H1 (cell line): Measurements from ENCODE around the gene STARD3. TPM values are rescaled to one million over a fixed set of nuclear protein-coding genes. Genes with fewer than 3 reads are reported as not detected.

Experiments
- CTCF ChIA-PET: fragments of 300-600 bp; sonication (Branson Sonifier 250); formaldehyde crosslinking; loops from one replicate; lab custom pipeline; 2021; ENCODE audit not compliant: partially characterized antibody; lab: Charles Lee
- POLR2A ChIA-PET: fragments of 300-600 bp; sonication (Branson Sonifier 250); formaldehyde crosslinking; loops from one replicate; lab custom pipeline; 2021; ENCODE audit warnings: inconsistent platforms; ENCODE audit not compliant: partially characterized antibody; lab: Charles Lee
- DNase-seq, 2 experiments: peaks; one replicate each; pipeline versions ENCODE4 v3.0.0 to v3.0.0-alpha.2; 2010 to 2022; ENCODE audit warnings: low spot score in 2 of 2, low read depth in 1 of 2, mixed read lengths in 1 of 2
- FAIRE-seq: peaks from 2 replicates; lab custom pipeline; 2011; peaks lifted over from hg19 to GRCh38; lab: Jason Lieb, UNC
- H2AFZ ChIP-seq: 2 replicates; pipeline ENCODE4 v1.8.1; 2012; ENCODE audit warnings: low read length, inconsistent platforms
- H2AK5ac ChIP-seq: 2 replicates; pipeline ENCODE4 v1.6.1; 2013; ENCODE audit warnings: low read depth, low read length
- H2BK120ac ChIP-seq: replicated peaks from 2 replicates; pipeline ENCODE3; 2013; ENCODE audit warnings: low read depth, low read length, inconsistent platforms
- H2BK12ac ChIP-seq: 2 replicates; pipeline ENCODE4 v1.6.1; 2013; ENCODE audit warnings: low read depth, low read length
- H2BK15ac ChIP-seq: 2 replicates; pipeline ENCODE4 v1.6.1; 2013; ENCODE audit warnings: low read length
- H2BK20ac ChIP-seq: 2 replicates; pipeline ENCODE4 v1.6.1; 2013; ENCODE audit warnings: low read length
- H2BK5ac ChIP-seq: 2 replicates; pipeline ENCODE4 v1.6.1; 2013; ENCODE audit warnings: low read depth, low read length
- H3K14ac ChIP-seq: 2 replicates; pipeline ENCODE4 v1.6.1; 2013; ENCODE audit warnings: inconsistent platforms; ENCODE audit not compliant: insufficient read length
- H3K18ac ChIP-seq: 2 replicates; pipeline ENCODE4 v1.6.1; 2013; ENCODE audit warnings: low read length; ENCODE audit errors: extremely low read depth
- H3K23ac ChIP-seq: 2 replicates; pipeline ENCODE4 v1.6.1; 2013; ENCODE audit warnings: inconsistent platforms; ENCODE audit not compliant: insufficient read length
- H3K23me2 ChIP-seq: 2 replicates; pipeline ENCODE4 v1.6.1; 2013; ENCODE audit warnings: low read depth, low read length
- H3K27ac ChIP-seq: 2 replicates; pipeline ENCODE4 v1.6.1; 2011; ENCODE audit warnings: low read depth, low read length, inconsistent platforms
- H3K27me3 ChIP-seq, 4 experiments: replicated peaks in 1 of 4; 1 replicate in 1 of 4; 2 replicates in 3 of 4; pipeline versions ENCODE4 v1.6.1 to v1.8.1; 2011 to 2013; ENCODE audit warnings: low read length in 3 of 4, mild to moderate bottlenecking in 3 of 4, inconsistent platforms in 2 of 4, mixed read lengths in 2 of 4, moderate library complexity in 1 of 4; ENCODE audit not compliant: control insufficient read depth in 3 of 4, insufficient read depth in 3 of 4; ENCODE audit errors: extremely low read depth in 1 of 4
- H3K36me3 ChIP-seq, 4 experiments: 2 replicates each; pipeline versions ENCODE4 v1.6.1 to v1.8.1; 2011 to 2013; ENCODE audit warnings: mild to moderate bottlenecking in 4 of 4, low read length in 3 of 4, moderate library complexity in 2 of 4, control low read depth in 1 of 4, inconsistent platforms in 1 of 4; ENCODE audit not compliant: insufficient read depth in 4 of 4, control insufficient read depth in 2 of 4
- H3K4ac ChIP-seq: replicated peaks from 2 replicates; pipeline ENCODE3; 2013; ENCODE audit warnings: low read length, low read depth, mixed read lengths, inconsistent platforms; ENCODE audit not compliant: insufficient read length
- H3K4me1 ChIP-seq, 4 experiments: replicated peaks in 1 of 4; 1 replicate in 1 of 4; 2 replicates in 3 of 4; pipeline versions ENCODE4 v1.6.1 to v1.8.1; 2011 to 2013; ENCODE audit warnings: low read length in 3 of 4, inconsistent platforms in 2 of 4, mixed read lengths in 1 of 4; ENCODE audit not compliant: insufficient read depth in 4 of 4, control insufficient read depth in 3 of 4
- H3K4me2 ChIP-seq, 2 experiments: 2 replicates each; pipeline versions ENCODE4 v1.6.1 to v1.8.1; 2011 to 2013; ENCODE audit warnings: low read depth in 2 of 2, low read length in 2 of 2, control low read depth in 1 of 2, inconsistent platforms in 1 of 2, mild to moderate bottlenecking in 1 of 2; ENCODE audit not compliant: insufficient read depth in 1 of 2
- H3K4me3 ChIP-seq, 4 experiments: fragments of 200-600, 300-600 bp in 1 of 4; sonication (generic), shearing (Covaris generic), sonication (Bioruptor Twin) in 1 of 4; 2 replicates each; pipeline versions ENCODE4 v1.5.1 to v1.8.1; 2011 to 2016; ENCODE audit warnings: low read length in 4 of 4, low read depth in 3 of 4, control low read depth in 2 of 4, inconsistent platforms in 2 of 4, mild to moderate bottlenecking in 2 of 4, mixed read lengths in 1 of 4, moderate library complexity in 1 of 4; ENCODE audit not compliant: insufficient read depth in 2 of 4; ENCODE audit errors: extremely low read depth in 1 of 4
- H3K56ac ChIP-seq: replicated peaks from 2 replicates; pipeline ENCODE3; 2013; ENCODE audit warnings: low read depth, mild to moderate bottlenecking, mixed read lengths, low read length, inconsistent platforms; ENCODE audit not compliant: insufficient read length
- H3K79me1 ChIP-seq: 2 replicates; pipeline ENCODE4 v1.6.1; 2013; ENCODE audit warnings: low read depth, low read length, control low read depth
- H3K79me2 ChIP-seq, 2 experiments: 2 replicates each; pipeline versions ENCODE4 v1.6.1 to v1.8.1; 2012 to 2013; ENCODE audit warnings: low read length in 2 of 2, mild to moderate bottlenecking in 2 of 2, inconsistent platforms in 1 of 2; ENCODE audit not compliant: insufficient read depth in 2 of 2, control insufficient read depth in 1 of 2
- H3K9ac ChIP-seq, 4 experiments: replicated peaks in 1 of 4; 1 replicate in 1 of 4; 2 replicates in 3 of 4; pipeline versions ENCODE4 v1.6.1 to v1.8.1; 2011 to 2013; ENCODE audit warnings: low read depth in 3 of 4, low read length in 3 of 4, control low read depth in 2 of 4, mild to moderate bottlenecking in 2 of 4, moderate library complexity in 2 of 4, inconsistent platforms in 1 of 4; ENCODE audit errors: extremely low read depth in 1 of 4
- H3K9me3 ChIP-seq, 2 experiments: 2 replicates each; pipeline versions ENCODE4 v1.6.1 to v1.8.1; 2012 to 2013; ENCODE audit warnings: mild to moderate bottlenecking in 2 of 2, moderate library complexity in 2 of 2, control low read depth in 1 of 2, inconsistent platforms in 1 of 2, low read depth in 1 of 2, low read length in 1 of 2, mixed read lengths in 1 of 2; ENCODE audit not compliant: insufficient read depth in 2 of 2
- H4K20me1 ChIP-seq, 2 experiments: replicated peaks in 1 of 2; 2 replicates each; pipeline versions ENCODE3 to v1.8.1; 2011 to 2013; ENCODE audit warnings: inconsistent platforms in 2 of 2, low read length in 2 of 2, mild to moderate bottlenecking in 1 of 2; ENCODE audit not compliant: insufficient read depth in 2 of 2, control insufficient read depth in 1 of 2
- H4K5ac ChIP-seq: 2 replicates; pipeline ENCODE4 v1.6.1; 2013; ENCODE audit warnings: low read length, low read depth, mixed read lengths, inconsistent platforms; ENCODE audit not compliant: insufficient read length
- H4K8ac ChIP-seq: 2 replicates; pipeline ENCODE4 v1.8.0; 2013; ENCODE audit warnings: mild to moderate bottlenecking, moderate library complexity, low read length, inconsistent platforms; ENCODE audit not compliant: insufficient read depth; ENCODE audit errors: extremely low read depth
- H4K91ac ChIP-seq: replicated peaks from 2 replicates; pipeline ENCODE3; 2013; ENCODE audit warnings: low read length, mixed read lengths, inconsistent platforms; ENCODE audit not compliant: insufficient read length
- EZH2 ChIP-seq: fragments of 200-600 bp; sonication (generic); IDR thresholded peaks from 2 replicates; pipeline ENCODE4 v1.7.1; 2012; ENCODE audit warnings: low read depth, mild to moderate bottlenecking, moderate library complexity, low read length, inconsistent platforms; ENCODE audit not compliant: severe bottlenecking
- WGBS, 2 experiments: shearing (Covaris generic) in 1 of 2; methylation state at CpG; one replicate each; pipeline versions ENCODE4 v1.1.6 to v1.1.7; 2013 to 2015; ENCODE audit warnings: low lambda C conversion rate in 2 of 2, mixed read lengths in 2 of 2, inconsistent platforms in 1 of 2, low coverage in 1 of 2, missing lambda C conversion rate in 1 of 2; ENCODE audit not compliant: insufficient replicate concordance in 2 of 2, insufficient coverage in 1 of 2, insufficient read length in 1 of 2; ENCODE audit errors: extremely low coverage in 1 of 2, missing lambda C conversion rate in 1 of 2; 5-methylcytosine and 5-hydroxymethylcytosine counted together
- polyA plus RNA-seq, 7 experiments: library from polyadenylated mRNA; depleted of rRNA in 3 of 7; stranded (reverse) in 5 of 7; unstranded in 2 of 7; fragments of >200 nt in 5 of 7; fragments of 200-250 nt in 2 of 7; gene quantifications; 1 replicate in 5 of 7; 2 replicates in 1 of 7; 4 replicates in 1 of 7; pipeline versions ENCODE4 v1.2.1 to v1.2.3, GENCODE V29; 2011 to 2013; ENCODE audit warnings: missing spikeins in 2 of 7, mixed read lengths in 2 of 7
- total RNA-seq: library from RNA; stranded (reverse); fragmentation: NEBNext Ultra II Directional; extraction: Animal tissue kit (Norgen Biotek cat#: 25700); gene quantifications from 2 replicates; pipeline ENCODE4 v1.2.1, GENCODE V29; 2021
- TF ChIP-seq, protein P1 (sequence below): IDR thresholded peaks from 2 replicates; pipeline ENCODE4 v1.6.1; 2011; ENCODE audit warnings: low read depth, mild to moderate bottlenecking, low read length; ENCODE audit not compliant: insufficient read depth

The STARD3 gene
- total and polyA plus RNA-seq, 2 of the 8 experiments (the other 6 are each of a cell fraction or from before 2014, with no cell fraction given), result 47.6 to 80.3 TPM

DNA sequence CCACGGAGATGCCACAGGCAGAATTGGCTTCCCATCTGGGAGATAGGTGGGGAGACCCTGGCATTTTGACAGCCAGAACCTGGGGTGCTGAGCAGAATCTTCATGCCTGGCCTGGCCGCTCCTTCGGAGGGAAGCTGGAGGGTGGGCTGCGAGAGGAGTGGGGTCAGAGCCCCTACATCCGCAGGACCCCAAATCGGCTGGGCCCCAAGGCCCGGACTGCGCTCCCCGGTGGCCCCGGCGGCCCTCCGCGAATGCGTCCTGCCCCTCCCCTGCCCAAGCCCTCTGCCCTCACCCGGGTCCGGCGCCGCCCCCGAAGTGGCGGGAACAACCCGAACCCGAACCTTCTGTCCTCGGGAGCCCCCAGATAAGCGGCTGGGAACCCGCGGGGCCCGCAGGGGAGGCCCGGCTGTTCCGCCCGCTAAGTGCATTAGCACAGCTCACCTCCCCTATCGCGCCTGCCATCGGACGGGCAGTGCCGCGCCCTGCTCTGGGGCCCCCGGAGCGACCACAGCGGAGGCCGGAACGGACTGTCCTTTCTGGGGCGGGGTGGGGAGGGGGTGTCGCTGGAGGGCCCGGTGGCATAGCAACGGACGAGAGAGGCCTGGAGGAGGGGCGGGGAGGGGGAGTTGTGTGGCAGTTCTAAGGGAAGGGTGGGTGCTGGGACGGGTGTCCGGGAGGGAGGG is 30.5 kb downstream of the STARD3 start:
- no peaks in the 10 kb centered on the region for H3K79me1 ChIP-seq
- POLR2A ChIA-PET, result interaction anchor here (0.7 to 32.5 kb wide), 8 partner anchors 14 to 47 kb away, joined by 3 to 708 read pairs (median 6); partner anchors contain the start of genes ERBB2, PGAP3 and STARD3
- H2BK12ac ChIP-seq, result peak overlapping the region; percentile 84; the same call in 1 of the 2 replicates
- H3K9me3 ChIP-seq, result no peaks in the 10 kb centered on the region
- FAIRE-seq (no peak), DNase-seq (peak in 1 of 2 experiments; percentile 74)
- CTCF ChIA-PET, result interaction anchor here (1.0 to 52.4 kb wide), 9 partner anchors 15 to 141 kb away, joined by 3 to 1885 read pairs (median 4); partner anchors contain the start of genes ERBB2, MIEN1, PGAP3 and PPP1R1B
- no peak overlapping the region for H3K23ac ChIP-seq
- H4K91ac ChIP-seq, result no peak overlapping the region
- H3K4me3 ChIP-seq, result peak overlapping the region; percentile 29 to 67 (median 32); a peak in 7 of 8 replicates
- peak overlapping the region; percentile 30 for H4K8ac ChIP-seq
- H3K56ac ChIP-seq, result no peak overlapping the region
- H2BK120ac ChIP-seq, result no peak overlapping the region
- H3K14ac ChIP-seq, result no peak overlapping the region
- peaks cover 0 to 25% (median 6%) of the 10 kb centered on the region in 4 experiments; a peak in 4 of 7 replicates for H3K27me3 ChIP-seq
- WGBS, 2 experiments, result 20% methylated on average over 10 of the region's 49 CpGs; no CpG with 5 or more reads in 1 of the 2 experiments
- no peak overlapping the region for H2BK20ac ChIP-seq
- no peak overlapping the region for H4K5ac ChIP-seq
- peaks cover 0 to 50% (median 43%) of the 10 kb centered on the region in 4 experiments; a peak in 6 of 7 replicates for H3K4me1 ChIP-seq
- H3K9ac ChIP-seq, result peak overlapping the region in 1 of 4 experiments; percentile 36; a peak in 2 of 7 replicates
- peak overlapping the region; percentile 95; the same call in 1 of the 2 replicates for H2BK15ac ChIP-seq
- no peak overlapping the region for H2BK5ac ChIP-seq
- H3K23me2 ChIP-seq, result peaks cover 11% of the 10 kb centered on the region; the same call in 1 of the 2 replicates
- no peaks in the 10 kb centered on the region for H3K79me2 ChIP-seq
- no peaks in the 10 kb centered on the region; a peak in 1 of 8 replicates for H3K36me3 ChIP-seq
- H3K4ac ChIP-seq, result peak overlapping the region; percentile 32
- H3K4me2 ChIP-seq, result peak overlapping the region; percentile 70 to 79
- peaks cover 0 to 2% of the 10 kb centered on the region in 2 experiments for H4K20me1 ChIP-seq
- H2AK5ac ChIP-seq, result no peak overlapping the region
- no peak overlapping the region for H2AFZ ChIP-seq
- H3K18ac ChIP-seq, result peak overlapping the region; percentile 60
- peak; percentile 40 for TF ChIP-seq EZH2
- TF ChIP-seq, protein P1, sequence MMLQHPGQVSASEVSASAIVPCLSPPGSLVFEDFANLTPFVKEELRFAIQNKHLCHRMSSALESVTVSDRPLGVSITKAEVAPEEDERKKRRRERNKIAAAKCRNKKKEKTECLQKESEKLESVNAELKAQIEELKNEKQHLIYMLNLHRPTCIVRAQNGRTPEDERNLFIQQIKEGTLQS, result no peak
- no peak overlapping the region for H3K27ac ChIP-seq
